HG02970 (cell line): Measurements from ENCODE around the gene MYL1.

Source experiments
- ATAC-seq: cut with Tn5 transposase; IDR thresholded peaks from one replicate; pipeline ENCODE4 v1.9.1; 2021; ENCODE audit warnings: mild to moderate bottlenecking, moderate library complexity, moderate number of reproducible peaks; ENCODE audit not compliant: unreplicated experiment, low FRiP score

The MYL1 gene

DNA sequence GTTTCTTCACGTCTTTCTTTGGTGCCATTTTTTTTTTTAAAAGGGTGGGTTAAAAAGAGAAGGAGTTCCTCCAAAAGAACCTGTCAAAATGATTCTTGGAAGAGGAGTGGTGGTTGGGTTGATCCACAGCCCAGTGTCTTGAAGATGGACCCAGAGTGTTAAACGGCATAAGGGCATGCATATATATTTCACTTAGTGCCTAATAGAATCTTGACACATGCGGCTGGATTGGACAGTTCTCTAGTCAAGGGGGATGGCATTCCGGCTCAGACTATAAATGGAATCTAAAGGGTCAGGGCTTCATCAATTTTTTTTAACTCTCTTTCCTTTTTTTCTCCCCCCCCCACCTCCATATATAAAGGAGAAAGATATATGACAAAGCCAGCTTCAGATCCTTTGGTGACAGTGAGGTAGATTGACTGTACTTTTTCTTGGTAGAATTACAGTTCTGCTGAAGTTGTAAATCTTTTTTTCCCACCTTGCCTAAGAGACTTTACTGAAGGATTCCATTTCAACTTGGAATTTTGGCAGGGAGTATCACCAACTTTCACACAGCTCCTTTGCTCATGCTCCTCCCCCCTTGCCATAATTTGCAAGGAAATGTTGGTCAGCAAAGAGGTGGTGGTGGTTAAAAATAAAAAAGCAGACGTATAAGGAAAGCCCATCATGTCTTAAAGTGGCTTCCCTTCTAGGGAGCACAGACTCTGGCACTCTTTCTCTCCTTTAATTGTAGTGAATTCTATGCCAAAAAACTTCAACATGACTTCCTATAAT is at the start of gene MYL1:
TSS of gene MYL1 (minus strand) at position 160 of the 774 bp plus-strand sequence. CDS start at position 28, 132 bp downstream.
- ATAC-seq = no peak

- ATAC-seq = no peak
These were observed 48.9 kb upstream of the MYL1 start for GRCh38 chr2:210363876-210364275.

GRCh38 chr2:210363261-210363660 is 48.3 kb upstream of the MYL1 start:
- ATAC-seq = no peak

DNA sequence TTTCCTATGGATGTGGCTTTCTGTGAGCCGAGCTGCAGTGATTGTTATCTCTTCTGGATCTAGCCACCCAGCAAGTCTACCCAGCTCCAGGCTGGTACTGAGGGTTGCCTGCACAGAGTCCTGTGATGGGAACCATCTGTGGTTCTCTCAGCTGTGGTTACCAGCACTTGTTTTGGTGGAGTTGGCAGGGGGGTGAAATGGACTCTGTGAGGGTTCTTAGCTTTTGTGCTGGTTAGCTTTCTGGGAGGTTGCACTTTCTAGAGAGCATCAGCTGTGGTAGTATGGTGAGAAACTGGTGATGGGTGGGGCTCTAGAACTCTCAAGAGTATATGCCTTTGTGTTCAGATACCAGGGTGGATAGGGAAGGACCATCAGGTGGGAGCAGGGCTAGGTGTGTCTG is 45.4 kb upstream of the MYL1 start:
- ATAC-seq = no peak

DNA sequence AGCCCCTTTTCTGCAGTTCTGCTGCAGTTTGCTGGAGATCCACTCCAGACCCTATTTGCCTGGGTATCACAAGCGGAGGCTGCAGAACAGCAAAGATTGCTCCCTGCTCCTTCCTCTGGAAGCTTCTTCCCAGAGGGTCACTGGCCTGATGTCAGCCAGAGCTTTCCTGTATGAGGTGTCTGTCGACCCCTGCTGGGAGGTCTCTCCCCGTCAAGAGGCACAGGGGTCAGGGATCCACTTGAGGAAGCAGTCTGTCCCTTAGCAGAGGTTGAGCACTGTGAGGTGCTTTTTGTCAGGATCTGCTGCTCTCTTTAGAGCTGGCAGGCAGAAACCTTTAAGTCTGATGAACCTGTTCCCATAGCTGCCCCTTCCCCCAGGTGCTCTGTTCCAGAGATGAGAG is 42.0 kb upstream of the MYL1 start:
- no peak for ATAC-seq

GRCh38 chr2:210337159-210337558 is 22.2 kb upstream of the MYL1 start:
- ATAC-seq = no peak

- no peak for ATAC-seq
These were observed 9.9 kb upstream of the MYL1 start for GRCh38 chr2:210324906-210325305.

GRCh38 chr2:210324458-210324857 is 9.5 kb upstream of the MYL1 start:
- no peak for ATAC-seq

GRCh38 chr2:210323003-210323402 is 8.0 kb upstream of the MYL1 start:
- no peak for ATAC-seq

DNA sequence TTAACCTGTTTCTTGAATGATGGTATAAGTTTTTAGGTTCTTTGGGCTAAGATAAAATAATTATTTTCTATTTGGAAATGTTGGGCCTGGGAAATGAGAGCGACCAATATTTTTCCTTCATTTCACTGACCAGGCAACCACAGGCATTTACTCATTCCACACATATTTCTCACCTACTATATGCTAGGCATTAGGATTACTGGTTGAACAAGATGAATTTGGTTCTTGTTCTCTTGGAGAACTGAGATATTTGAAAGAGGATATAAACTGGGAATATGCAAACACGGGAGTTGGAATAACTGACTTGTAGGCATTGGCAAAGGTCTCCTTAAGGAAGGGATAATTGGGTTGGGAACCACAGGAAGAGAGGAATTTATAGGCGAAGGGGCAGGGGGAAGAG is 3.9 kb upstream of the MYL1 start:
- ATAC-seq = no peak

DNA sequence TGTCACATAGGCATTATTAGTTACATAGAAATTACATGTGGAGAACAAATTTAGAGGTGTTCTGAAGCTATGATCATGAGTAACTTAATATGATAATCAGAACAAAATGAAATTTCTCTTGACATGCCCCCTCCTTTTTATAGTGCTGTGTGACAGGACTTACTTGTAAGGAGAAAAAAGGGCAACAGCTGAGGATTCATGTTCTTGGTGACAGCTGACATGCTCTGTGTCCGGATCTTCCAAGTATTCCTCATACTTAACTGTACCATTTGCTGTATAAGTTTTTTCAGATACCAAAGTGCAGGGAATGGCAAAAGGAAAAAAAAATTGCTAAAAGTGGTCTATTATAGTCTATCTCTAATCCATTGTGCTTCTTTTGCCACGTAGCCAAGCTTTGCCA is 3.5 kb upstream of the MYL1 start:
- ATAC-seq = no peak

DNA sequence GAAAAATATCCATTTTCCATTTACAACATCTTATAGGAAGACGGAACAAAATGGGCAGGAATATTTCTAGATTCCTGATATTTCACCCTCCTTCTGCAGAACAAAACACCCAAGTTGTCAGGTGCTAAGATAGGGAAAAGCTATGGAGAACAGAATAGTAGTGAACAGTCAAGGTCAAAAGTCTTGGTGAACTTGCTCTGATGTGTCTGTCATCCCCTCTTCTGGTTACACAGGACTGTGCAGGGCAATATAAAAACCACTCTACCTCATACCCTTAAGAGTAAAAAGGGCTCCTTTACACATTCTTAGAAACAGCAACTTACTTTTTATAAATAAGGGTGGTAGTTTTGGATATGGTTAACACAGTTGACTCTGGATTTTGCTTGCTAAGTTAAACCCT is 4.4 kb downstream of the MYL1 start:
- no peak for ATAC-seq

GRCh38 chr2:210309548-210310233 is 5.3 kb downstream of the MYL1 start:
- no peak for ATAC-seq

DNA sequence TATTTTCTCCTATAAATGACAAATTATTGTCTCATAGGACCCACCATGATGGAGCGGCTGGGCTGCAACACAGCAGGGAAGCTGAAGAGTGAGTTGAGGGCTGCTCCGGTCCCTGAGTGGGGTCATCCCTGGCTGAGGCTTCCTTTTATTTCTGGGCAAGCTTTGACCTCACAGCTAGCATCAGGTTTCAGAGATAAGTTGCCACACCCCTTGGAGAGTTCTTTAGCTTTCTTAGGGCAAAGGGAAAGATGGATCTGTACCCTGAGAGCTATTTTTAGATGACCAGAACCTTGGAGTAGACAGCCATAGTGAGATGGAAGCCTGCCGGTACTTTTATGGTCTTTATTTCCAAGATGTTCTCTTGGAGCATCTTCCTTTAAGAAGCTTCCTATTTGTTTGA is 11.5 kb downstream of the MYL1 start:
- no peak for ATAC-seq

- ATAC-seq = no peak
These were observed 12.6 kb downstream of the MYL1 start for GRCh38 chr2:210302326-210302725.

DNA sequence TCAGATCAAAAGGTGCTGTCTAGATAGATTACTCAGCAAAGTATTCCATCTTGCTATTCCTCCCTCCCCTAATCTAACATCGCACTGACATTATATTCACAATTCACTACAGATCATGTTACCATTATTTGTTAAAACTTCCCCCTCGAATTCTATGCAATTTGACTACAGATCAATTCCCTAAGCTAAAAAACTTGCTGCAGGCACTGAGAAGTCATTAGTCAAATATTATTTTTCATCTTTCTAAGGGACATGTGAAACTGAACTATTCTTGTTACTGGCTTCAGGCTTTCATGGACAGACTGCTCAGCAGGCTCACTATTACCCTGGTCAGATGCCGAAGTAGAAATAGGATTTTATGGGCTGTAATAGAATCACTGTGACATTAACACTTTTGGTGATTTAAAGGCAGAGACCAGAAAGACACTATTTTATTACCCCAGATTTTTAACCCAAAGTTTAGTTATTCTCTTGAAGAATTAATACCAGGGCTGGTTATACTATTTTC is 15.1 kb downstream of the MYL1 start:
- no peak for ATAC-seq

- ATAC-seq = no peak
These were observed 26.6 kb downstream of the MYL1 start for GRCh38 chr2:210288408-210288807.

GRCh38 chr2:210287301-210287700 is 27.7 kb downstream of the MYL1 start:
- ATAC-seq = no peak

DNA sequence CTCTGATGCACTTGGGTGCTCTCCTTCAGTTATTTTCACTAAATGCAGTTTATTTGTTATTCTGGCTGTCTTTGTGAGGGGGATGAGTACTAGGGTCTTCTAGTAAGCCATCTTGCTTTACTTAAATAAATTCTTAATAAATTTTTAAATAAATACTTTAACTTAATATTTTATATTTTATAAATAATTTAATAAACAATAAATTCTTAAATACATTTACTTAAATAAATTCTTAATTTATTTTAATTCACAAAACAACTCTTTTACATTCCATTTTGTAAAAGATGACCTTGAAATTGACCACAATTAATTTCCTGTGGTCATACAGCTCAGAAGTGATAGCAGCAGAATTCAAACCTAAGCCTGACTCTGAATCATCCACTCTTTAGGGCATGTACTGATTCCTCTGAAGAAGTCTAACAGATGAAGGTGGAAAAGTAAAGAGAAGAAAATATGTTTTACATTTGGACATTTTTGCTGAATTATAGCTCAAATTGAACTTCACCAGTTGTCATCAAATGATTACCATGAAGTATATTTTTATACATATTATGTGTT is 28.8 kb downstream of the MYL1 start:
- no peak for ATAC-seq

DNA sequence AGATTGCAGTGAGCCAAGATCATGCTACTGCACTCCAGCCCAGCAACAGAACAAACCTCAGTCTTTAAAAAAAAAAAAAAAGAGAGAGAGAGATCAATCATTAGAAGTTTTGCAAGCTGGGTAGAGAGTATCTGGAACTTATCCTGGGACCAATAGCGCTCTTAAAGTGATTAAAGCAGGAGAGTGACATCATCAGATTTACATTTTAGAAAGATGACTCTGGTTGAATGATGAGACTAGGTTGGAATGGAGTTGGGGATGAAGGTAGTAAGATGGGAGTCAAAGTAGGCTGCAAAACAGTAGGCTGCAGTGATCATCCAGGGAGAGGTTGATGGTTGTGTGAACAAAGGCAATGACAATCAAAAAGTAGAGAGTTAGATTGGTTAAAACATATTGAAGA is 37.8 kb downstream of the MYL1 start:
- no peak for ATAC-seq

DNA sequence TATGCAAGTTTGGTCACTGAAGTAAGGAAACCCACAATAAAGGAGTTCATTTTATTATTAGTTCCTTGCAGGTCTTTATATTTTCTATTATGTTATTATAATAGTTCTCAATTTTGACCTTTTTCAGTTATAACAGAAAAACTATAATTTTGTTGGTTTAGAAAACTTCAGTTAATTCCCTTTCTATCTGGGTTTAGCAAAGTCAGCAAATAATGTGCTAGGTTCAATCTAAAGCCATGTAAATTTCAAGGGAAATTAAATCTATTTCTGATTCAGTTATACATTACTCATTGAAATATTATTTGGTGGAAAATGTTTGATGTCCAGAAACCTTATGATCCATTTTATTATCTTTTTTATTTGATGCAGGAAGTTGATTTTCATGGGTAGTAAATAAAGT is 43.7 kb downstream of the MYL1 start:
- ATAC-seq = no peak

DNA sequence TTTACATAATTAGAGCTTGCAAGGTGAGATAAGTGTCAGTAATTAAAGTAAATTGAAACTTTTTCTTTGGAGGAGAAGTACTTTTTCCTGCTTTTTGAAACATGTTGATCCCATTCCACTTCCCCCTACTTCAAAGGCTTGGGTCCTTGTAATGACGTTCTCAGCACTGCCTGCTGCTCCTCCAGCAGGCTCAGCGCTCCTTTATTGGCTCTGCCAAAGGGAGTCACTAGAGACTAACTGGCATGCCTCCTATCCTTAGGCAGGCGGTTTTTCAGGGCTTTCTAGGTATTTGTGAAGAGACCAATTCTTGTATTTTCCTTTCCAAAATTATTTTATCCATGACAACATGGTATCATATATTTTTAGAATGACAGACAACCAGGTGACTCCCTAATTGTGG is 45.8 kb downstream of the MYL1 start:
- no peak for ATAC-seq
